PC-9 (cell line): ENCODE measurements around the gene GNL3L. TPM values are rescaled to one million over a fixed set of nuclear protein-coding genes. Genes with fewer than 3 reads are reported as not detected.
A peak's percentile ranks its signal among the peaks of the same experiment; 100 is the strongest.

Experiments used
- BruUV-seq: library from RNA; stranded (reverse); fragments of 400-500 nt; replicated peaks from 2 replicates; lab custom pipeline; 2021; lab: Mats Ljungman, UMichigan
- CTCF ChIA-PET: fragments of 300-600 bp; sonication (Branson Sonifier 250); formaldehyde crosslinking; loops from one replicate; lab custom pipeline; 2022; ENCODE audit warnings: antibody characterized with exemption; lab: Charles Lee
- POLR2A ChIA-PET: fragments of 300-600 bp; sonication (Branson Sonifier 250); formaldehyde crosslinking; loops from one replicate; lab custom pipeline; 2022; ENCODE audit warnings: antibody characterized with exemption; ENCODE audit not compliant: unreplicated experiment; lab: Charles Lee
- DNase-seq, 2 experiments: peaks; one replicate each; pipeline versions ENCODE4 v3.0.0 to v3.0.0-alpha.2; 2015 to 2022; ENCODE audit warnings: mixed read lengths in 1 of 2
- H2AFZ ChIP-seq: fragments of 200-600 bp; sonication (generic); 2 replicates; pipeline ENCODE4 v1.8.1; 2017; ENCODE audit warnings: antibody characterized with exemption
- H3F3A ChIP-seq: fragments of 200-600 bp; sonication (generic); 2 replicates; pipeline ENCODE4 v1.8.1; 2017; ENCODE audit warnings: antibody characterized with exemption, mild to moderate bottlenecking, low read depth; ENCODE audit not compliant: insufficient read depth
- H3K27ac ChIP-seq: fragments of 200-600 bp; sonication (generic); 2 replicates; pipeline ENCODE4 v1.6.1; 2016; ENCODE audit warnings: mixed run types
- H3K27me3 ChIP-seq: fragments of 200-600 bp; sonication (generic); 2 replicates; pipeline ENCODE4 v1.6.1; 2016; ENCODE audit warnings: low read depth, mixed run types; ENCODE audit not compliant: insufficient read depth
- H3K36me3 ChIP-seq: fragments of 200-600 bp; sonication (generic); 2 replicates; pipeline ENCODE4 v1.6.1; 2016; ENCODE audit warnings: low read depth, mixed run types
- H3K4me1 ChIP-seq: fragments of 200-600 bp; sonication (generic); replicated peaks from 2 replicates; pipeline ENCODE4 v1.6.1; 2016; ENCODE audit warnings: mixed run types; ENCODE audit not compliant: insufficient read depth
- H3K4me2 ChIP-seq: fragments of 200-600 bp; sonication (generic); 2 replicates; pipeline ENCODE4 v1.6.1; 2017; ENCODE audit warnings: mixed run types
- H3K4me3 ChIP-seq: fragments of 200-600 bp; sonication (generic); 2 replicates; pipeline ENCODE4 v1.6.1; 2016; ENCODE audit warnings: mixed run types
- H3K79me2 ChIP-seq: fragments of 200-600 bp; sonication (generic); 2 replicates; pipeline ENCODE4 v1.6.1; 2017; ENCODE audit warnings: low read depth, mixed run types
- H3K9me2 ChIP-seq: fragments of 200-600 bp; sonication (generic); 2 replicates; pipeline ENCODE4 v1.8.1; 2017; ENCODE audit warnings: mild to moderate bottlenecking; ENCODE audit not compliant: insufficient read depth
- H3K9me3 ChIP-seq: fragments of 200-600 bp; sonication (generic); 2 replicates; pipeline ENCODE4 v1.8.1; 2016; ENCODE audit warnings: low read depth; ENCODE audit not compliant: insufficient read depth
- H4K20me1 ChIP-seq: fragments of 200-600 bp; sonication (generic); 2 replicates; pipeline ENCODE4 v1.8.1; 2017; ENCODE audit not compliant: insufficient read depth
- CTCF ChIP-seq: fragments of 200-600 bp; sonication (generic); conservative IDR thresholded peaks from 2 replicates; pipeline ENCODE4 v1.6.1; 2017; ENCODE audit warnings: mixed run types, antibody characterized with exemption, mild to moderate bottlenecking, moderate library complexity
- EZH2 ChIP-seq: fragments of 200-600 bp; sonication (generic); IDR thresholded peaks from 2 replicates; pipeline ENCODE4 v1.8.0; 2017; ENCODE audit warnings: antibody characterized with exemption, low read depth
- intact Hi-C: fragments of 100-400 bp; cut with micrococcal nuclease; formaldehyde crosslinking; loops from one replicate; pipeline ENCODE4 v1.10.0; 2022; ENCODE audit not compliant: unreplicated experiment
- total RNA-seq: library from RNA; stranded (reverse); gene quantifications from 2 replicates; pipeline ENCODE4 v1.2.3, GENCODE V29; 2021

The GNL3L gene
- total RNA-seq, 1 experiment from 2014 or later = 77.4 TPM

GRCh38 chrX:54529151-54529550 is 868 bp upstream of the GNL3L start:
- Histone ChIP-seq H3K4me1 (peaks cover 10% of the 10 kb centered on the region; the same call in 1 of the 2 replicates), H2AFZ (peak overlapping the region; percentile 88), H4K20me1 (no peaks in the 10 kb centered on the region), H3K27ac (peak overlapping the region; percentile 64), H3K4me2 (peak overlapping the region; percentile 73), H3K9me3 (no peaks in the 10 kb centered on the region), H3K9me2 (no peaks in the 10 kb centered on the region), H3K36me3 (peaks cover 13% of the 10 kb centered on the region; the same call in 1 of the 2 replicates), H3K27me3 (no peaks in the 10 kb centered on the region), H3K79me2 (peaks cover 39% of the 10 kb centered on the region), H3K4me3 (peak overlapping the region; percentile 64), H3F3A (no peaks in the 10 kb centered on the region)
- no peak for TF ChIP-seq EZH2
- no peak for TF ChIP-seq CTCF
- ChIA-PET POLR2A (no interaction called here), CTCF (no interaction called here)
- no TSS peak for BruUV-seq
- intact Hi-C loops = no loop called here
- no peak for DNase-seq

GRCh38 chrX:54530357-54530900 is 410 bp downstream of the GNL3L start:
- Histone ChIP-seq H3K9me2 (no peaks in the 10 kb centered on the region), H3K27me3 (no peaks in the 10 kb centered on the region), H3K27ac (peak overlapping the region; percentile 84), H2AFZ (peak overlapping the region; percentile 90), H3K4me2 (peak overlapping the region; percentile 84), H3F3A (no peaks in the 10 kb centered on the region), H3K4me3 (peak overlapping the region; percentile 93), H3K36me3 (peaks cover 14% of the 10 kb centered on the region), H3K79me2 (peaks cover 50% of the 10 kb centered on the region), H3K4me1 (peaks cover 10% of the 10 kb centered on the region; the same call in 1 of the 2 replicates), H4K20me1 (0 out of 2 replicates have a peak, but pooled peaks cover 3% of the 10 kb centered on the region), H3K9me3 (no peaks in the 10 kb centered on the region)
- TF ChIP-seq EZH2 (no peak), CTCF (no peak)
- intact Hi-C loops = loop anchor here (1.0 to 5.0 kb wide), 2 partner anchors 88 to 109 kb away; partner anchors contain the start of gene TSR2
- DNase-seq = no peak
- TSS peak; percentile 68 for BruUV-seq
- ChIA-PET POLR2A (interaction anchor here (0.6 to 1.0 kb wide), 4 partner anchors 14 to 1083 kb away, joined by 3 to 8 read pairs (median 6); no protein-coding TSS in a partner anchor), CTCF (no interaction called here)

DNA sequence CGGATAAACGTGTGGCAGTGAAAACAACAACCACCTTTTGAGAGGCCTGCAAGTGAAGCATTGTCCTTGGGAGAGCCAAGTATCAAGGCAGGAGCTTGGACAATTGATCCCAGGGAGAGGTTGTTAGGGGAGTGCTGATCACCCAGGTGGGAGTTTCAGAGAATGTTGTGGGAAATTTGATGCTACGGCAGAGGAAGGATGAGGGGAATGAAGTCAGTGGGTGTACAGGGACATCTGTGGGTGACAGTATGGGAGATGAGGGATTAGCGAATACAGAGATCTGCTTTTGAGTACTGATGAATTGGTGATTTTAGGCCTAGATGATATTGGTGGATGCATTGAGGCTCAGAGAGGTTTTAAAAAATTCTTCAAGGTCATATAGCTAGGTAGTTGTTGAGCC is 4.3 kb downstream of the GNL3L start:
- Histone ChIP-seq H3K9me2 (no peaks in the 10 kb centered on the region), H3K79me2 (peaks cover 59% of the 10 kb centered on the region), H3K4me1 (peaks cover 9% of the 10 kb centered on the region; the same call in 1 of the 2 replicates), H3K4me3 (no peak overlapping the region), H3K4me2 (no peak overlapping the region), H3F3A (no peaks in the 10 kb centered on the region), H3K27me3 (no peaks in the 10 kb centered on the region), H3K9me3 (no peaks in the 10 kb centered on the region), H3K36me3 (peaks cover 16% of the 10 kb centered on the region), H3K27ac (no peak overlapping the region), H4K20me1 (0 out of 2 replicates have a peak, but pooled peaks cover 3% of the 10 kb centered on the region), H2AFZ (no peak overlapping the region)
- no TSS peak for BruUV-seq
- intact Hi-C loops = loop anchor here (5.0 kb wide), 1 partner anchor 92 kb away; the partner anchor contains the start of gene TSR2
- no peak for TF ChIP-seq CTCF
- POLR2A ChIA-PET = no interaction called here
- CTCF ChIA-PET = no interaction called here
- no peak for DNase-seq
